Measurements from ENCODE around the gene ITGB5.

GRCh38 chr3:124779751-124780191 is 107.4 kb downstream of the ITGB5 start:
- no peak for TF ChIP-seq POLR2AphosphoS5 (IDR thresholded peaks at IDR 0.05; ENCODE audit: insufficient read depth, low read depth, low read length)
- no peak for TF ChIP-seq CTCF (IDR thresholded peaks at IDR 0.05; ENCODE audit: extremely low read depth in 1 of 2, insufficient read depth in 1 of 2, low read depth in 1 of 2, low read length in 2 of 2)
- no peak for TF ChIP-seq POLR2A (IDR thresholded peaks at IDR 0.05; ENCODE audit: low read depth, low read length)
- no peak for TF ChIP-seq MAX (IDR thresholded peaks at IDR 0.05; ENCODE audit: insufficient read depth, insufficient read length)
- TF ChIP-seq MYC (IDR thresholded peaks at IDR 0.05; ENCODE audit: low read depth, low read length): no peak
- no peak for TF ChIP-seq FOS (IDR thresholded peaks at IDR 0.05; ENCODE audit: borderline replicate concordance, insufficient read depth, low read length)
- TF ChIP-seq GATA2 (IDR thresholded peaks at IDR 0.05; ENCODE audit: insufficient read depth, insufficient read length, low read depth, low read length): no peak

Data from endothelial cell of umbilical vein (primary cell).